HEK293 (cell line): ENCODE results near the gene SEC23B.

ENCODE experiments used
- CTCF ChIP-seq: fragments of 450-650 bp; formaldehyde crosslinking; IDR thresholded peaks from 2 replicates; pipeline ENCODE4 v1.5.1; 2016; ENCODE audit warnings: missing biosample characterization, missing genetic modification characterization
- HOXD13 ChIP-seq: sonication (generic); formaldehyde crosslinking; IDR thresholded peaks from 2 replicates; pipeline ENCODE4 v1.8.0; 2022; ENCODE audit warnings: missing genetic modification reagents, borderline replicate concordance
- IKZF3 ChIP-seq: fragments of 450-650 bp; IDR thresholded peaks from 2 replicates; pipeline ENCODE4 v1.5.0; 2018; ENCODE audit warnings: missing biosample characterization, mild to moderate bottlenecking, missing genetic modification characterization, moderate library complexity
- KLF7 ChIP-seq: fragments of 450-650 bp; formaldehyde crosslinking; IDR thresholded peaks from 2 replicates; pipeline ENCODE4 v1.5.1; 2016; ENCODE audit warnings: missing biosample characterization, missing genetic modification characterization, borderline replicate concordance
- MEIS1 ChIP-seq: sonication (generic); formaldehyde crosslinking; IDR thresholded peaks from 2 replicates; pipeline ENCODE4 v1.8.1; 2022; ENCODE audit warnings: missing genetic modification reagents, mild to moderate bottlenecking, borderline replicate concordance
- PRDM10 ChIP-seq: fragments of 450-650 bp; formaldehyde crosslinking; IDR thresholded peaks from 2 replicates; pipeline ENCODE4 v1.5.1; 2016; ENCODE audit warnings: missing biosample characterization, missing genetic modification characterization
- PRDM6 ChIP-seq: fragments of 450-650 bp; formaldehyde crosslinking; IDR thresholded peaks from 2 replicates; pipeline ENCODE4 v1.5.1; 2017; ENCODE audit warnings: missing biosample characterization, missing genetic modification characterization
- RBAK ChIP-seq: fragments of 450-650 bp; formaldehyde crosslinking; IDR thresholded peaks from 2 replicates; pipeline ENCODE4 v1.5.1; 2016; ENCODE audit warnings: missing biosample characterization, missing genetic modification characterization
- TCF7L2 ChIP-seq: IDR thresholded peaks from 2 replicates; pipeline ENCODE4 v1.6.1; 2011; ENCODE audit warnings: low read depth, mild to moderate bottlenecking, inconsistent platforms, low read length, moderate library complexity, borderline replicate concordance
- ZBTB17 ChIP-seq: fragments of 450-650 bp; formaldehyde crosslinking; IDR thresholded peaks from 2 replicates; pipeline ENCODE4 v1.5.1; 2016; ENCODE audit warnings: missing biosample characterization, missing genetic modification characterization
- ZBTB20 ChIP-seq: fragments of 450-650 bp; formaldehyde crosslinking; IDR thresholded peaks from 2 replicates; pipeline ENCODE4 v1.5.1; 2016; ENCODE audit warnings: missing biosample characterization, missing genetic modification characterization
- ZNF112 ChIP-seq: fragments of 450-650 bp; formaldehyde crosslinking; IDR thresholded peaks from 2 replicates; pipeline ENCODE4 v1.5.0; 2017; ENCODE audit warnings: missing biosample characterization, missing genetic modification characterization
- ZNF280D ChIP-seq: fragments of 450-650 bp; formaldehyde crosslinking; IDR thresholded peaks from 2 replicates; pipeline ENCODE4 v1.5.1; 2016; ENCODE audit warnings: missing biosample characterization, missing genetic modification characterization
- ZNF335 ChIP-seq: fragments of 450-650 bp; formaldehyde crosslinking; conservative IDR thresholded peaks from 2 replicates; pipeline ENCODE4 v1.5.1; 2016; ENCODE audit warnings: missing biosample characterization, missing genetic modification characterization
- ZNF391 ChIP-seq: fragments of 450-650 bp; formaldehyde crosslinking; IDR thresholded peaks from 2 replicates; pipeline ENCODE4 v1.5.1; 2016; ENCODE audit warnings: low read depth, missing biosample characterization, missing genetic modification characterization, borderline replicate concordance
- ZNF664 ChIP-seq: fragments of 450-650 bp; formaldehyde crosslinking; IDR thresholded peaks from 2 replicates; pipeline ENCODE4 v1.5.1; 2016; ENCODE audit warnings: missing biosample characterization, missing genetic modification characterization
- ZNF768 ChIP-seq: fragments of 450-650 bp; formaldehyde crosslinking; IDR thresholded peaks from 2 replicates; pipeline ENCODE4 v1.5.1; 2018; ENCODE audit warnings: missing biosample characterization, mild to moderate bottlenecking, missing genetic modification characterization
- ZXDB ChIP-seq: fragments of 450-650 bp; formaldehyde crosslinking; IDR thresholded peaks from 2 replicates; pipeline ENCODE4 v1.5.1; 2016; ENCODE audit warnings: missing biosample characterization, missing genetic modification characterization

Gene SEC23B

GRCh38 chr20:18588574-18588933, 80.8 kb downstream of the SEC23B start (continued):
- TF ChIP-seq PRDM10 (tag by site-specific recombination) (0 out of 2 replicates have a peak, but pooled peaks have one; percentile 13), ZNF335 (tag by site-specific recombination) (0 out of 2 replicates have a peak, but pooled peaks have one; percentile 39), MEIS1 (CRISPR knock-in tag) (no peak), CTCF (tag by site-specific recombination) (peak; percentile 38; the same call in 1 of the 2 replicates), KLF7 (no peak), TCF7L2 (no peak), PRDM6 (tag by site-specific recombination) (no peak), ZNF112 (tag by site-specific recombination) (no peak), ZXDB (tag by site-specific recombination) (peak; percentile 31), ZBTB17 (tag by site-specific recombination) (peak; percentile 15; the same call in 1 of the 2 replicates), IKZF3 (tag by site-specific recombination) (no peak), ZNF664 (no peak), ZNF280D (tag by site-specific recombination) (no peak), ZNF391 (tag by site-specific recombination) (no peak), RBAK (no peak), HOXD13 (no peak), ZBTB20 (tag by site-specific recombination) (no peak), ZNF768 (tag by site-specific recombination) (no peak)
